Fibroblast of mammary gland (primary cell): ENCODE measurements around the gene CATSPERE.

Experiments
- DNase-seq: peaks from one replicate; pipeline ENCODE4 v3.0.0-alpha.2; 2010; ENCODE audit warnings: low read depth
- H3K4me3 ChIP-seq: 2 replicates; pipeline ENCODE4 v1.5.1; 2011; ENCODE audit warnings: low read depth, mild to moderate bottlenecking, low read length, moderate library complexity; ENCODE audit not compliant: control insufficient read depth
- TF ChIP-seq, protein P1 (sequence below): conservative IDR thresholded peaks from 2 replicates; pipeline ENCODE4 v1.5.1; 2011; ENCODE audit warnings: low read depth, low read length, inconsistent platforms; ENCODE audit not compliant: control insufficient read depth, insufficient read depth

CATSPERE gene

DNA sequence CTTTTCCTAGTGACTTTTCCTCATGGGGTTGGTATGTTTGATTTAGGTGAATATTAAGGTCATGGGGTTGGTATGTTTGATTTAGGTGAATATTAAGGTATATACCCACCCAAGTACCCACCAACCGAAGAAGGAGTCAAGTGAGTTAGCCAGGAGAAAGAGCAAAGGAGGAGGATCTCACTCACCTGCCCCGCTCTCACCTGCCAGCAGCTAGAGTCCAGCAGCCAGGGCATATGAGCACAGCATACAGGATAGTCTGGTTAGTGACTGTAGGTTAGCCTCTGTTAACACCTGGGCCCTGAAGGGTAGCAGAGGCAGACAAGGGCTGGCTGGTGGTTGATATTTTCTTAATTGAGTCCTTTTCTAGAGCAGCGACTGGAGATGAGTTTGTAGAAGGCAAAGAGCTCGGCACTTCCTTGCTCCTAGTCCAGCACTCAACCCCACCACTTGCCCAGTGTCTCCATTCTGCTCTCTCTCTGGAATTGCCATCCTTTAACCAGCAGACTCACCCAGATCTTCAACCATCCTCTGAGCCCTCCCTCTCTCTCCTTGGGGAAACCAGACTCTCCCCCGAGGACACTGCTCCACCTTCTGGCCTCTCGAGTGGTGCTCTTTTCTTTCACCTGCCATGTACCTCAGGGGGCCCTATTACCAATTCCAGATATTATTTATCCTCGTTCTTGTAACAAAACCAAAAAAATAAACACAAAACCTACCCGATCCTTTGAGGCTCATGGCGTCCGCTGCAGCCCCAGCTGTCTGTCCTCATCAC, 175.6 kb downstream of the CATSPERE start:
- no peak for DNase-seq
- TF ChIP-seq, protein P1, sequence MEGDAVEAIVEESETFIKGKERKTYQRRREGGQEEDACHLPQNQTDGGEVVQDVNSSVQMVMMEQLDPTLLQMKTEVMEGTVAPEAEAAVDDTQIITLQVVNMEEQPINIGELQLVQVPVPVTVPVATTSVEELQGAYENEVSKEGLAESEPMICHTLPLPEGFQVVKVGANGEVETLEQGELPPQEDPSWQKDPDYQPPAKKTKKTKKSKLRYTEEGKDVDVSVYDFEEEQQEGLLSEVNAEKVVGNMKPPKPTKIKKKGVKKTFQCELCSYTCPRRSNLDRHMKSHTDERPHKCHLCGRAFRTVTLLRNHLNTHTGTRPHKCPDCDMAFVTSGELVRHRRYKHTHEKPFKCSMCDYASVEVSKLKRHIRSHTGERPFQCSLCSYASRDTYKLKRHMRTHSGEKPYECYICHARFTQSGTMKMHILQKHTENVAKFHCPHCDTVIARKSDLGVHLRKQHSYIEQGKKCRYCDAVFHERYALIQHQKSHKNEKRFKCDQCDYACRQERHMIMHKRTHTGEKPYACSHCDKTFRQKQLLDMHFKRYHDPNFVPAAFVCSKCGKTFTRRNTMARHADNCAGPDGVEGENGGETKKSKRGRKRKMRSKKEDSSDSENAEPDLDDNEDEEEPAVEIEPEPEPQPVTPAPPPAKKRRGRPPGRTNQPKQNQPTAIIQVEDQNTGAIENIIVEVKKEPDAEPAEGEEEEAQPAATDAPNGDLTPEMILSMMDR, result no peak
- no peak overlapping the region for H3K4me3 ChIP-seq

DNA sequence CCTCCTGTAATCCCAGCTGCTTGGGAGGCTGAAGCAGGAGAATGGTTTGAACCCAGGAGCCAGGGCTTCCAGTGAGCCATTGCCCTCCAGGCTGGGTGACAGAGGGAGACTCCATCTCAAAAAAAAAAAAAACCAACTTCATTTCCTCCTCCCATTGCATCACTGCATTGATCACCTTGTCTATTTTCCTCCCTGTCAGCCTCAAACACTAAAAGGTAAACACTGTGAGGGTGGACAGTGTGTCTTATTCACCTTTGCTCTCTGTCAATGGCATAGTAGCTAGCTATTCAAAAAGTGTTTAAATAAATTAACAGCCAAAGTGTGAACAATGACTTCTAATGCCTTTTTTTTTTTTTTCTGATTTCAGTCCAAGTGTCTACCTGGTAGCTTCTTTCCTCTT, 178.5 kb downstream of the CATSPERE start:
- TF ChIP-seq, protein P1, result no peak
- no peak for DNase-seq

DNA sequence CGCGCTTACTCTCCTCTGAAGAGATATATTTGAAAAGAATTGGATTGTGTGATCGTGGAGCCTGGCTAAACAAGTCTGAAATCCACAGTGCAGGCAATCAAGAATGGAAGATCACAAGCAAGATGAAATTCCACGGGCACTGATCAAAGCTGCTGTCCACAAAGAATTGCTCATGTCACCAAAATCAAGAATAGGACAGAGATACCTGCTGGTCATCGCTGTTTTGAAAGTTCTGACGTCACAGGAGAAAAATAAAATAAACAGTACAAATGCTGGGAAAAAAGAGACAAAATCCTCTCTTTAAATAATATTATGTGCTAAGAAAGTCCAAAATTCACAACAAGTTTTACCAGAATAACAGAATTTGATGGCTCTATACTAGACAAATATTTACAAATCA, 179.8 kb downstream of the CATSPERE start:
- DNase-seq, result no peak
- no peak overlapping the region for H3K4me3 ChIP-seq
- TF ChIP-seq, protein P1, result no peak

More for the DNA sequence above, 178.5 kb downstream of the CATSPERE start:
- H3K4me3 ChIP-seq, result no peak overlapping the region

DNA sequence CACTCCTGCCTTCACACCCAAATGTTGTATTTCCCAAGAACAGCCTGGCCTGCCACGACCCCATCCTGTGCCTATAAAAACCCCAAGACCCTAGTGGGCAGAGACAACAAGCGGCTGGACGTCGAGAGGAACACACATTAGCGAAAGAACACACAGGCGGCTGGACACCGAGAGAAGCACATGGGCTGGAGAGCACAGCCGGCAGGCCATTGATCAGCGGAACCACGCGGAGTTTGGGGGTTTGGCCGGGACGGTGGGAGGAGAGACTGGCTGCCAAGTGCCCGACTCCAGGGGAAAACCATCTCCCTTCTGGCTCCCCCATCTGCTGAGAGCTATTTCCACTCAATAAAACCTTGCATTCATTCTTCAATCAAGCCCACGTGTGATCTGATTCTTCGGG, 181.5 kb downstream of the CATSPERE start:
- H3K4me3 ChIP-seq, result no peak overlapping the region
- TF ChIP-seq, protein P1, result no peak
- no peak for DNase-seq

DNA sequence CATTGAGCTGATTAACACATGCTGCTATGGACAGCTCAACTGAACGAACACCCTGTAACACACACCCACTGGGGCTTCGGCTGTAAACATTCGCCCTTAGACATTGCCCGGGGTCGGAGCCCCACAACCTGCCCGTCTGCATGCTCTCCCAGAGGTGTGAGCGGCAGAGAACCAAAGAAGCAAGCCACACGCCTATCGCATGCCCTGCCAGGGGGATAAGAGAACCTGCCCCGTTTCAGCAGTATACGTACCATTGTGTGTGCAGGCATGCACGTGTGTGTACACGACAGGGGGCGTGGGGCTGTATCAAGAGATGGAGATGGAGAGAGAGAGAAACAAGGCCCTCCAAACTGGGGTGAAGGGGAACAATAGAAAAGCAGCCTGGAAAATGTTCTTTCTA, 181.9 kb downstream of the CATSPERE start:
- TF ChIP-seq, protein P1, result no peak
- no peak overlapping the region for H3K4me3 ChIP-seq
- no peak for DNase-seq

DNA sequence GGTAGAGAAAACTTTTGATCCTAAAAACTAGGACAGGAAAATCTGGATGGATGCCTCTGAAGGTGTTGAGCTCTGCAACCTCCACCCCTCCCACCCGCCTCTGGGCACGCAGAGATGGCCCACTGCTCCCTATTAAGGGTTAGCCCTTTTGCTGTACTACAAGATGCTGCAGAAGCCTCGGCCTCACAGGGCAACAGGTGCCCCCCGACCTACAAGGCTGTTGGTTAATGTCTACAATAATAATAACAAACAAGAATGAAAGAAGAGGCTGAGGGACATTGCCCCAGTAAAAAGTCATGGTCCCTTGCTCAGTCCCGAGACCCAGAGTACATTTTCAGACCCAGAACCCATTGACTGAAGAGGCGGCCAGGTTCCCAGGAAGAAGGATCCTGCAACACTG, 184.3 kb downstream of the CATSPERE start:
- H3K4me3 ChIP-seq, result no peak overlapping the region
- DNase-seq, result no peak
- TF ChIP-seq, protein P1, result no peak

DNA sequence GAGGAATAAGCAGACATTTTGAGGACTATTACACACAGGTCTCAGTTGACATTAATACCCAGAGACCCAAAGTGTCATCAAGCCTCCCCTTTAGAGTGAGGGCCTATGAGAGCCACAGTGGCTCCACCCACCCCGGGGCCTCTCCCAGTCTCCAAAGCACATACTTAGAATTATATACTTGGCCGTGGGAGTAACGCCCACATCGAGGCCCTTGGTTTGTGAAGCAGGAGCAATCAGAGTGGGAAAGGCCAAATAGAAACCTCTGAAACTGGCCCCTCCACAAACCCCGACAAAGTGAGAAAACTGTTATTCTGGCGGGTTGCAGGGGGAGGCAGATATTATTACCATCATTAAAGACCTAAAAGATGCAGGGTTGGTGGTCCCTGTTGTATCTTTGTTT, 184.8 kb downstream of the CATSPERE start:
- DNase-seq, result no peak
- TF ChIP-seq, protein P1, result no peak
- H3K4me3 ChIP-seq, result no peak overlapping the region
